GM19239 (cell line): ENCODE measurements around the gene MYL4.
"Not testable (repeated sequence)": the region's sequence is repeated elsewhere in the genome, so short reads cannot be mapped to it uniquely, and the experiment has no call there.

Source experiments
- DNase-seq: peaks from one replicate; pipeline ENCODE4 v3.0.0; 2011; ENCODE audit warnings: low spot score; ENCODE audit not compliant: insufficient read length
- FAIRE-seq: peaks from 2 replicates; lab custom pipeline; 2011; peaks lifted over from hg19 to GRCh38; lab: Jason Lieb, UNC

The MYL4 gene

GRCh38 chr17:47190770-47191169 is 18.4 kb upstream of the MYL4 start:
- FAIRE-seq = no peak

GRCh38 chr17:47192554-47192953 is 16.6 kb upstream of the MYL4 start:
- FAIRE-seq = no peak
- DNase-seq = no peak

More at GRCh38 chr17:47190770-47191169, 18.4 kb upstream of the MYL4 start:
- DNase-seq = no peak

GRCh38 chr17:47193931-47194511 is 15.1 kb upstream of the MYL4 start:
- FAIRE-seq = no peak
- DNase-seq = no peak

- DNase-seq (no peak), FAIRE-seq (peak; percentile 28)
Observed at GRCh38 chr17:47197821-47198220, 11.3 kb upstream of the MYL4 start.

- FAIRE-seq = peak; percentile 84
- DNase-seq = no peak
Observed at GRCh38 chr17:47199627-47200324, 9.4 kb upstream of the MYL4 start.

- no peak for FAIRE-seq
Observed at GRCh38 chr17:47200325-47200664, 8.9 kb upstream of the MYL4 start.

GRCh38 chr17:47201166-47201565 is 8.0 kb upstream of the MYL4 start:
- FAIRE-seq (no peak), DNase-seq (no peak)

More at GRCh38 chr17:47200325-47200664, 8.9 kb upstream of the MYL4 start:
- no peak for DNase-seq

- FAIRE-seq (peak; percentile 92), DNase-seq (no peak)
Observed at GRCh38 chr17:47203984-47204721, 5.0 kb upstream of the MYL4 start.

- DNase-seq = no peak
- no peak for FAIRE-seq
Observed at GRCh38 chr17:47204722-47205418, 4.3 kb upstream of the MYL4 start.

- DNase-seq = no peak
- peak; percentile 93 for FAIRE-seq
Observed at GRCh38 chr17:47205419-47205963, 3.7 kb upstream of the MYL4 start.

- DNase-seq = no peak
- peak; percentile 85 for FAIRE-seq
Observed at GRCh38 chr17:47207143-47208067, 1.7 kb upstream of the MYL4 start.

- DNase-seq = no peak
- FAIRE-seq = no peak
Observed at GRCh38 chr17:47209499-47209898, 351 bp downstream of the MYL4 start.

- no peak for DNase-seq
- no peak for FAIRE-seq
Observed at GRCh38 chr17:47210105-47210504, 957 bp downstream of the MYL4 start.

GRCh38 chr17:47210779-47211178 is 1.6 kb downstream of the MYL4 start:
- FAIRE-seq (no peak), DNase-seq (no peak)

- FAIRE-seq = no peak
- DNase-seq = no peak
Observed at GRCh38 chr17:47212458-47212857, 3.3 kb downstream of the MYL4 start.

GRCh38 chr17:47213540-47213939 is 4.4 kb downstream of the MYL4 start:
- FAIRE-seq (no peak), DNase-seq (no peak)

GRCh38 chr17:47214931-47215330 is 5.8 kb downstream of the MYL4 start:
- FAIRE-seq (no peak), DNase-seq (no peak)

GRCh38 chr17:47216821-47217220 is 7.7 kb downstream of the MYL4 start:
- not testable (repeated sequence) for FAIRE-seq

GRCh38 chr17:47217279-47217678 is 8.1 kb downstream of the MYL4 start:
- not testable (repeated sequence) for FAIRE-seq, DNase-seq

More at GRCh38 chr17:47216821-47217220, 7.7 kb downstream of the MYL4 start:
- DNase-seq = not testable (repeated sequence)
